Natural killer cell (primary cell): ENCODE results near the gene YJEFN3. TPM values are rescaled to one million over a fixed set of nuclear protein-coding genes. Genes with fewer than 3 reads are reported as not detected.

ENCODE experiments used
- ATAC-seq, 3 donors: fragments of 150-1000 bp in 2 of 3; fragments of 200-7000 bp in 1 of 3; cut with Tn5 transposase; 1 replicate in 1 of 3; 2 replicates in 2 of 3; pipeline ENCODE4 v1.10.0; 2021; ENCODE audit warnings: mild to moderate bottlenecking in 2 of 3, moderate library complexity in 2 of 3
- DNase-seq, 2 donors: peaks; one replicate each; pipeline versions ENCODE4 v3.0.0 to v3.0.0-alpha.2; 2013 to 2021; ENCODE audit warnings: mixed read lengths in 1 of 2
- H3K27ac ChIP-seq: one replicate; pipeline ENCODE4 v1.5.1; 2013; ENCODE audit warnings: mild to moderate bottlenecking, low read length
- H3K27me3 ChIP-seq: one replicate; pipeline ENCODE4 v1.6.1; 2013; ENCODE audit warnings: low read length; ENCODE audit not compliant: control insufficient read depth, insufficient read depth
- H3K36me3 ChIP-seq: one replicate; pipeline ENCODE4 v1.6.1; 2013; ENCODE audit warnings: low read length; ENCODE audit not compliant: control insufficient read depth, insufficient read depth
- H3K4me1 ChIP-seq: one replicate; pipeline ENCODE4 v1.6.1; 2013; ENCODE audit warnings: low read length; ENCODE audit not compliant: control insufficient read depth, insufficient read depth
- H3K4me3 ChIP-seq: one replicate; pipeline ENCODE4 v1.5.1; 2013; ENCODE audit warnings: low read length
- H3K9me3 ChIP-seq: one replicate; pipeline ENCODE4 v1.6.1; 2013; ENCODE audit warnings: low read length; ENCODE audit not compliant: control insufficient read depth, insufficient read depth
- H3K27ac Mint-ChIP-seq, 2 donors: one replicate each; pipeline ENCODE4 v1.8.0; 2022; ENCODE audit warnings: mild to moderate bottlenecking in 2 of 2, mixed read lengths in 2 of 2, moderate library complexity in 1 of 2
- H3K27me3 Mint-ChIP-seq, 2 donors: one replicate each; pipeline ENCODE4 v1.8.0; 2022; ENCODE audit warnings: low read depth in 2 of 2, mixed read lengths in 2 of 2
- H3K36me3 Mint-ChIP-seq: one replicate; pipeline ENCODE4 v1.8.0; 2022; ENCODE audit warnings: mixed read lengths
- H3K4me1 Mint-ChIP-seq, 2 donors: one replicate each; pipeline ENCODE4 v1.8.0; 2022; ENCODE audit warnings: mixed read lengths in 2 of 2
- H3K4me3 Mint-ChIP-seq: one replicate; pipeline ENCODE4 v1.8.0; 2022; ENCODE audit warnings: mild to moderate bottlenecking, moderate library complexity, mixed read lengths
- H3K9me3 Mint-ChIP-seq, 2 donors: one replicate each; pipeline ENCODE4 v1.8.0; 2022; ENCODE audit warnings: mixed read lengths in 2 of 2
- CTCF ChIP-seq: fragments of 200-600 bp; IDR thresholded peaks from one replicate; pipeline ENCODE4 v1.8.0; 2022; ENCODE audit warnings: antibody characterized with exemption
- WGBS: methylation state at CpG from one replicate; pipeline ENCODE4 v1.1.7; 2013; ENCODE audit warnings: missing lambda C conversion rate; ENCODE audit not compliant: insufficient coverage; 5-methylcytosine and 5-hydroxymethylcytosine counted together
- intact Hi-C: fragments of 100-400 bp; cut with micrococcal nuclease; formaldehyde crosslinking; loops from one replicate; pipeline ENCODE4 v1.14.2; 2022
- total RNA-seq, 4 donors: library from RNA; stranded (reverse); fragments of 120-200 nt in 1 of 4; gene quantifications; one replicate each; pipeline versions ENCODE4 v1.2.3 to v1.2.4, GENCODE V29; 2013 to 2022

YJEFN3 gene
- total RNA-seq, 3 donors from 2014 or later (not counting 1 experiment from before 2014, with no cell fraction given) = 4.0 to 6.0 (median 4.3) TPM

GRCh38 chr19:19554074-19555023 lies 25.6 kb downstream of the YJEFN3 start:
- Histone ChIP-seq H3K27me3 (no peaks in the 10 kb centered on the region), H3K9me3 (no peaks in the 10 kb centered on the region), H3K4me1 (peaks cover 6% of the 10 kb centered on the region), H3K4me3 (no peak overlapping the region), H3K36me3 (no peaks in the 10 kb centered on the region), H3K27ac (no peak overlapping the region)
- peak overlapping the region in 1 of 2 donors; percentile 22 for H3K27ac Mint-ChIP-seq
- no peaks in the 10 kb centered on the region for H3K27me3 Mint-ChIP-seq
- TF ChIP-seq CTCF = peak; percentile 79
- H3K9me3 Mint-ChIP-seq = no peaks in the 10 kb centered on the region
- H3K4me1 Mint-ChIP-seq = no peaks in the 10 kb centered on the region
- no peaks in the 10 kb centered on the region for H3K36me3 Mint-ChIP-seq
- H3K4me3 Mint-ChIP-seq = no peak overlapping the region
- 74% methylated on average over 34 of the region's 34 CpGs for WGBS
- DNase-seq (peak; percentile 60 to 74), ATAC-seq (peak; percentile 59 to 79 (median 72))
- intact Hi-C loops = no loop called here

- H3K27me3 ChIP-seq = no peaks in the 10 kb centered on the region
- 85% methylated on average over 15 of the region's 15 CpGs for WGBS
- H3K4me1 Mint-ChIP-seq = no peaks in the 10 kb centered on the region
- H3K9me3 ChIP-seq = no peaks in the 10 kb centered on the region
- H3K27ac Mint-ChIP-seq = no peak overlapping the region
- TF ChIP-seq CTCF = no peak
- no peaks in the 10 kb centered on the region for H3K36me3 Mint-ChIP-seq
- no peaks in the 10 kb centered on the region for H3K9me3 Mint-ChIP-seq
- no peak for DNase-seq
- no peak overlapping the region for H3K4me3 ChIP-seq
- ATAC-seq = no peak
- H3K36me3 ChIP-seq = no peaks in the 10 kb centered on the region
- H3K27ac ChIP-seq = no peak overlapping the region
- intact Hi-C loops = no loop called here
- H3K4me3 Mint-ChIP-seq = no peak overlapping the region
- H3K4me1 ChIP-seq = peaks cover 6% of the 10 kb centered on the region
- H3K27me3 Mint-ChIP-seq = no peaks in the 10 kb centered on the region
These were observed 29.3 kb downstream of the YJEFN3 start for GRCh38 chr19:19558055-19558454.

- ATAC-seq = no peak
- no peak overlapping the region for H3K4me3 ChIP-seq
- DNase-seq = no peak
- peaks cover 6% of the 10 kb centered on the region for H3K4me1 ChIP-seq
- 95% methylated on average over 16 of the region's 16 CpGs for WGBS
- TF ChIP-seq CTCF = no peak
- no peaks in the 10 kb centered on the region for H3K27me3 ChIP-seq
- no peaks in the 10 kb centered on the region for H3K4me1 Mint-ChIP-seq
- H3K36me3 ChIP-seq = no peaks in the 10 kb centered on the region
- H3K4me3 Mint-ChIP-seq = no peak overlapping the region
- no peaks in the 10 kb centered on the region for H3K9me3 ChIP-seq
- H3K27me3 Mint-ChIP-seq = no peaks in the 10 kb centered on the region
- H3K27ac ChIP-seq = no peak overlapping the region
- H3K27ac Mint-ChIP-seq = no peak overlapping the region
- no peaks in the 10 kb centered on the region for H3K9me3 Mint-ChIP-seq
- H3K36me3 Mint-ChIP-seq = no peaks in the 10 kb centered on the region
- intact Hi-C loops = no loop called here
These were observed 29.9 kb downstream of the YJEFN3 start for GRCh38 chr19:19558636-19559035.
